DMS79 treated with DMSO at 0.1 percent for 48 hours (cell line): ENCODE measurements around the gene RNF26.

Source experiments
- DNase-seq: peaks from one replicate; lab custom pipeline; 2025; lab: John Stamatoyannopoulos, UW

The RNF26 gene

GRCh38 chr11:119336744-119337469 is 2.6 kb downstream of the RNF26 start:
- DNase-seq, result no peak

- DNase-seq, result no peak
Measured at GRCh38 chr11:119337581-119338317, 3.4 kb downstream of the RNF26 start.

DNA sequence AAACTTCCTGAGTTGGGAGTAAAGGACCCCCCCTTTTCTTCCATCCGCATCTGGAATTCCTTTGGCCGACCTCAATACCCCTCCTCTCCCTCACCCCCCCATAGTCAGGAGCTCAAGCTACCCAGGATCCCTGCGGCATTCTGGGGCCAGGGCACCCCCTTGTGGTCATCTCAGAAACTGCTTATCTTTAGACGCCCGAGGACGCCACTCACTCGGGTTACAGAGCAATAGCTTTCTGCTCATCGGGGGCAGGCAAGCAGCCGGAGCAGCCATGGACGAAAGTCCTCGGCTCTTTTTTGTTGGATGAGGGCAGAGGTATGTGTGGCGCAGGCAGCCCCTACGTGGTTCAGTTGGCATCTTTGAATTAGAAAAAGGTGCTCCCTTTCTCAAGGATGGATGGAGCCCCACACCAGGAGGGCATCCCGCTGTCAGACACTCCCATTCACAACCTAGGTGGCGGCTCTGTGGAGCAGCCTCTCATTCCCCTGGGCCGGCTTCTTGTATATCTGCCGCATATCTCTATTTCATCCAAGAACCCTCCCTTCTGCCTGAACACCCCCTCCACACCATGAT is 4.1 kb downstream of the RNF26 start:
- DNase-seq, result peak; percentile 35

DNA sequence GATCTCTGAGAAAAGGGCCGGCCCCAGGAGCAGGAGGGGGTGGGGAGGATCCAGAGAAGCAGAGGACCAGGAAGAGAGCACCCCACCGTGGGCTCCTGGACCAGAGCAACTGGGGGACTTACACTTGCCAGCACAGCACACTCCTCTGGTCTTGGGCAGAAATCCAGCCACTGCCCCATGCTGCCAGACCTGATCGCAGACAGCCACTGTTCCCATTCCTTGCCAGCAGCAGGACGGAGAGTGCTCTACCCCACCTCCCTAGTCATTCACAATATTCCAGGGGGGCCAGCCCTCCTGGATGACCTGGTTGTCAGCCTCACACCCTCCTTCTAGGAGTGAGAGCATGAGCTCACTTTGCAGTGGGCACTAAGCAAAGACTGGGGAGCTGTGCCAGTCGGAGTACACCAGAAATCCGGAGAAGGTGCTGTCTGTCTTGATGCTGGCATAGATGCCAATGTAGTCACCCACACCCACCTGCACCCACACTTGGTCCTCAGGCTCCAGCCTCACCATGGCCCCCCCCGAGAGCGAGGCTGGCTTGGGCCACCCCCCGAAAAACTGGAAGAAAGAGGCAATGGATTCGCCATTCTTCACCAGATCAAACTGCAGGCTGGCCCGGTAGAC is 4.8 kb downstream of the RNF26 start:
- DNase-seq, result no peak

DNA sequence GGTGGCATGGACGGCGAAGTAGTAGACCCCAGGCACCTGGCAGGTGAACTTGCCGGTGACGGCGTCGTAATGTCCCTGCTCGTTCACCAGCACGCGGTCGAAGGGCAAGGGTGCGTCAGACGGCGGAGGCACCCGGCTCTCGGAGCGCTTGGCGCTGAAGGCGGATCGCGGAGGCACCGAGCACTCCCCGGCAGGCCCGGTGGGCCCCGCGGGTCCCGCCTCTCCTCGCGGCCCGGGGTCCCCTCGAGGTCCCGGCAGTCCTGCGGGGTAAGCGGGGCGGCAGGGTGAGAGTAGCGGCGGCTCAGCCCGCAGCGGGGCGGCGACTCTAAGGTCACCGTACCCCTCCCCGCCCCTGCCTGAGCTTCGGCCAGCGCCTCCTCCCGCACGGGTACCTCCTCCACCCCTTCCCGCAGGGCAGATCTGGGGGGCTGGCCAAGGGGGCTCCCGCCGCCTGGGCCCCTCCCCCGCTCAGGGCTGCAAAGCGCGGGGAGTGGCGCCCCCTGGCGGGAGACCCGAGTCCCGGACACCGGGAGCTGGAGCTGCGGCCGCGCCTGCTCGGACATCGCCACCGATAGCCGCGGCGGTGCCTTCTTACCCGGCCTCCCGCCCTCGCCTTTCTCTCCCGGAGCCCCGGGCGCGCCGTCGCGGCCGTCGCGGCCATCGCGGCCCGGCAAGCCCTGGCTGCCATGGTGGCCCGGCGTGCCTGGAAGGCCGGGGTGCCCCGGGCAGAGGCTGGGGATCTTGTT is 5.4 kb downstream of the RNF26 start:
- no peak for DNase-seq

- DNase-seq, result no peak
Measured at GRCh38 chr11:119340335-119341221, 6.3 kb downstream of the RNF26 start, which contains the start of gene C1QTNF5. C1QTNF5 (minus strand) TSS chr11:119340883; CDS start chr11:119340397, 486 bp downstream.

GRCh38 chr11:119341222-119342022 is 7.1 kb downstream of the RNF26 start:
- DNase-seq, result no peak

GRCh38 chr11:119342023-119342300 is 7.6 kb downstream of the RNF26 start:
- no peak for DNase-seq

DNA sequence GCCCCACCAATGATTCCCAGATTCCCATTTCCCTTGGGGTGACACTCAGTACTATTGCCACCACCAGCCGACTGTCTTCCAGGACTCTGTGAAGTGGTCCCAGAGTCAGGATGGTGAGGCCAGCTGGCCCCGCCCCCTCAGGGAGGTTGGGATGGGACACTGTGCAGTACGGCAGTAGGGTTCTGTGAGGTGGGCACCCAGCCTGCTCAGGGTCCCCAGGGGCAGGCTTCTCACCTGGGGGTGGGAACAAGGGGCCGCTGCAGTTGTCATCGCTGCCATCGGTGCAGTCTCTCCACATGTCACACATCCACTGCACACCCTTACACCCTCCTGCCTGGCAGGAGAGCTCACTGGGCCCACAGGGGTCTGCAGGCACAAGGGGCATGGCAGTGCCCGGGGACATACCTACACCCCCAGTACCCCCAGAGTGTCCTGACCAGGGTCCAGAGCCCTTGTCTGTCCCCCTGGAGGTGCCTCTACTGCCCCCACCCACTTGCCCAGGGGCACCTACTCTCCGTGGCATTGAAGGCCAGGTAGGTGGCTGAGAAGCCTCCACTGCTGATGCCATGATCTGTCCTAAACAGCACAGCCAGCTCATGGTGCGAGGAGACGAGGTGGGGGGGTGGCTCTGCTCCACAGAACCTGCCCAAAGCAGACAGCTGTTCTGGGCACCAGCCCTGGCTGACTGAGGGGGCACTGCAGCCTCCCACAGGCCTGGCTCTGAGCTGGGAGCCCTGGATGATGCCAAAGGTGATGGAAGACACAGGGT is 8.2 kb downstream of the RNF26 start:
- no peak for DNase-seq

DNA sequence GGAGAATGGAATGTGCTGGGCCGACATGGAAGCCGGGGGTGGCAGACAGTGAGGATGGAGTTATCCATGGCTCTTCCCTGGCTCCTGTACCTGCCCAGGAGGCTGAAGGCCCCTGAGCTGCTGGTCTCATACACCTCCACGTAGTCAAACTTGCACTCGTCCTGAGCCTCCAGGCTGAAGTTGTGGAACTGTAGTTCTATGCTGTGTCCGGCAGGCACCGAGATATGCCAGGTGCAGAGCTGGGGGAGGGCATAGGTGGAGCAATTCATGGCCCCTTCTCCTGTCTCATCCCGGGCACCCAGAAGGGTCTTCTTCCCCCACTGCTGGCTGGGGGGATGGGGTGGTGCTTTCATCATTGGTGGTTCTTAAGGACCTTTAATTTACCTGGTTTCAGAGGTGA is 9.4 kb downstream of the RNF26 start:
- no peak for DNase-seq

GRCh38 chr11:119344291-119345010 is 10.1 kb downstream of the RNF26 start:
- DNase-seq, result no peak

DNA sequence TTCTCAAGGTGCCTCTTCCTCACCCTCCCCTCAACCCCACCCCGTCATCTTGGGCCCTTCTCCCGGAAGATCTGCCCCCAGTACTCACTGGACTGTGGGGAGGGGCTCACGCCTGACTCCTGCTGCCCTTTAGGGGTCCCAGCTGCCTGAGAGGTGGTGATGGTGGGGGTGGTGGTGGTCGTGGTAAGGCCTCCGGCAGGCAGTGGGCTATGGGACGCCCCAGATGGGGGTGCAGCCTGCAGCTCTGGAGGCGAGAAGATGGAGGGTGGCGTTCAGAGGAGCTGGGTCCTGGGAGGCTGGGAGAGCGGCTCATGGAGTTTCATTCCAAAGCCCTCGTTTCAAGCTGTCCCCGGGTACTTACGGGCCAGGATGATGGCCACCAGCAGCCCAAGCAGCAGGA is 11.4 kb downstream of the RNF26 start:
- no peak for DNase-seq

DNA sequence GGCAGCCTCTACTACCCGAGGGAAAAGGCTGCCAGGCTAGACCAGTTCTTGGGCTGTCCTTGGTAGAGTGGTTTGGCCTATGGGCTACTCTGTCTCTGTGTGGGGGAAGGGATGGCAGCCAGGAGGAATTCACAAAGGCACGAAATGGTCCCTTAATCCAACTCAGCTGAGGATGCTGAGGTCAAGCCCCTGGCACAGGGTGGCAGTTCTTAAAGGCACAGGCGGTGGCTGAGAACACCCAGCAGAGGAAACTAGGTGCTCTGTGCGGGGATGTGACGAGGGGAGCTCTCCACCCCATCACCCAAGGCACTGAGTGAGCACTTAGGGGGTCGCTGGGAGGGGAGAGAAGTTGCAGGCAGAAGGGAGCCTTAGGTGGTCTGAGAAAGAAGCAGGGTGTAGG is 12.3 kb downstream of the RNF26 start, which contains the start of gene MFRP:
TSS of gene MFRP (minus strand) at position 101 of the 400 bp plus-strand sequence. CDS start 192 bp downstream, outside the sequence.
- DNase-seq, result no peak

DNA sequence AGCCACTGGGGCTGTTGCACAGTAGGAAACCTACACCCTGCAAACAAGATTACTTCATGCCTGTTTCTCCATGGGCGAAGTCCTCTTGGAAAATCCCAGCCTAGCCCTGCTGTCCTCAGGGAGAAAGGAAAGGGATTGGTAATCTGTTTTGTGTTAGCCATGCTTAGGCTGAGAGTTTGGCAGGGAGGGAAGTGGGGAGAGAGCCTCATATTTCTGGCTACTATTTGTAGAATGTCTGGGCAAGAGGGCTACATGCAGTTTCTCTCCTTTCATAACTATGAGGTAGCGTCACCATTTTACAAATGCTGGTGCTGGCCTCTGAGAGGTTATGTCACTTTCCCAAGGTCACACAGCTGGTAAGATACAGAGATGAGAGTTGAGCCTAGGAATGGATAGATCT is 12.9 kb downstream of the RNF26 start:
- no peak for DNase-seq

DNA sequence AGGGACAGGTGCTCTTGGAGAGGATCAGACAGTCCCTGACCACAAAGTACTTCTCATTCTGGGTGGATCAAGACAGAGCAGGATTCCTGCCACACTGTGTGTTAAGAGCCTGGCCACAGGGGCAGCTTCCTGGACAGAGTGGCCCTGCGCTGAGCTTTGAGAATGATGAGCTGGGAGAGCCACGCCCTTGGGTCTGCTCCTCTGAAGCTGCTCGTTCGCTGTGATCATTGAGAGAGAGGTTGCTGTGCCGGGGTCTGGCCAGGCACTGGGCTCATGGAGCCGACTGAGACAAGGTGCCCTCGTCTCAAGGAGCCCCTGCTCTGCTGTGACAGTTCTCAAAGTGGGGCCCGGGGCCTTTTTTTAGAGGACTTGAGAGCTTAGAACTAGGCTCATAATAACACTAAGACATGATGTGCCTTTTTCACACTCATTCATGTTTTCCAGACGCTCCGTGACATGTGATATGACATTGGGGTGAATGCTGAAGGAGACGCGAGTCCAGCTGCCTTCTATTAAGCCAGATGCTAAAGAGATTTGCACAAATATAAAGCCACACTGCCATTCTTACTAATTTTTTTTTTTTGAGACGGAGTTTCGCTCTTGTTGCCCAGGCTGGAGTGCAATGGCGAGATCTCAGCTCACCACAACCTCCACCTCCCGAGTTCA is 13.7 kb downstream of the RNF26 start:
- DNase-seq, result no peak

DNA sequence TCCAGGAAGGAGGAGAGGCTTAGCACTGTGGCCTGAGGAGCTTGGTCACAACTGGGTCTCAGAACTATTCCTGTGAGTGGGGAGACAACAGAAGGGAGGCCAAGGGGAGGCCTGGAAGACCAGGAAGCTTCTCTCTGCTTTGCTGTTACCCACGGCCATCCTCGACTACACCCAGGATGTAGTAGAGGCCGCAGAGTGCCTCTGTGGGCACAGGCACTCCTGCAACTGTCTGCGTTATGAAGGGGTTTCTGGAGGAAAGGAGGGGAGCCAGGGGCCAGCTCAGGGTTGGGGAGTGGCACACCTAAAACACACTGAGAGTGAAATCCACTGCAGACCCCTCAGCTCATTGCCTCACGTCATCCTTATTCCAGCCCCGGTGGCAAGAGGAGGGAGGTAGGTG is 16.0 kb downstream of the RNF26 start:
- no peak for DNase-seq

GRCh38 chr11:119351232-119351631 is 16.9 kb downstream of the RNF26 start:
- no peak for DNase-seq

DNA sequence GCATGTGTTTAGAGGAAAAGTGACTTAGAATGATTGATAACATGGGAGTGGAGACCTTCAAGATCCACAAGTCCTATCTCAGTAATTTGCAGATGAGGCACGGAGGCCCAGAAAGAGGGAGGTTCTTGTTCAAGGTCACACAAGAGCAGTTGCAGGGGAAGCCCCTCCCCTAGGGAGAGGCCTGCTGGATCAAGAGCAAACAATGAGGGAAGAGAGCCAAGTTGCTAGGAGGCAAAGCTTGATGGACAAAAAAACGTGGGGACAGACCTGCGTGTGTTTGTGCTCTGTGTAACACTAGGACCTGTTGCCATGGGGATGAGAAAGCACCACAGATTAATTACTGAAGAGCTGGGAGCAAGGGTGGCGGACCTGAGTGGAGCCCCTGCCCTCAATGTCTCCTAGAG is 18.5 kb downstream of the RNF26 start:
- peak; percentile 95 for DNase-seq
